ENCODE results near the gene C20orf96. TPM values are rescaled to one million over a fixed set of nuclear protein-coding genes. Genes with fewer than 3 reads are reported as not detected.
"Not testable (repeated sequence)": the region's sequence is repeated elsewhere in the genome, so short reads cannot be mapped to it uniquely, and the experiment has no call there.

The C20orf96 gene
- total RNA-seq, 2 experiments from 2014 or later = 9.6 to 11.7 TPM

DNA sequence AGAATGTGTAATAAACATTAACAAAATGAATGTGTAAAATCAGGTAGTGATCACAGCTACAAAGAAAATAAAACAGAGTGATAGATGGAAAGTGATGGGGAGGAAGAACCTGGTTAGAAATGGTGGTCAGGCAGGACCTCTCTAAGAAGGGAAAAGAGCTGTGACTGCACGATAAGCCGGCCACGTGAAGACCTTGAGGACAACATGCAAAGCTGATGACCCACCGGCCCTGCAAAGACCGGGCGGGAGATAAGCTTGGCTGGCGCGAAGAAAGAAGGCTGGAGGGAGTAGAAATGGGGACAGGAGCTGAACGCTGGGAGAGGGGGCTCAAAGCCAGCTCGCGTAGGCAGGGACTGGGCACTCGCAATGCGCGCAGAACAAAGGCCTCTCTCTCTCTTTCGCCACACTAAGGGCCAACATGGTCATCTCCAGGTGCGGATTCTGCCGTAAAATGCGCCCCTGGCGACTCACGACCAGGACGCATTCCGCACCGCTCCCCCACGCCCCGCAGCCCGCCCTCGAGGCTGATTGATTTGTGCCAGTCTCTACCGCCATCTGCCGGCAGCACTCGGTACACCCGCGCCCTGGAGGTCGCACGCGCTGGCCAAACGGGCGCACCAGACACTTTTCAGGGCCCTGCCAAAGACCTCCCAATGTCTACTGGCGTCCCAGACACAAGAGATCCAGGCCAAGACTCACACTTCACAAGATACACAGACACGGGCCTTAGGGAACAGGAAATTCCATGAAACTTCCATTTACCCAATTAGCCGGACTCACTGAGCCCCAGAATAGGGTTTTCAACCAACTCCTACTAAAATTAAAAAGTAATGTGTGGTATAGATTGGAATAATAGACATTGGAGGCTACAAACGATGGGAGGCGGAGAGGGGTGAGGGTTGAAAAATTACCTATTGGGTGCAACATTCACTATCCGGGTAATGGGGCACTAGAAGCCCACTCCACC is 23.7 kb downstream of the C20orf96 start:
- peak; percentile 88 for ATAC-seq (ENCODE audit: low read depth)
- H3K27ac Mint-ChIP-seq = peak overlapping the region; percentile 73
- H3K36me3 Mint-ChIP-seq = no peaks in the 10 kb centered on the region
- H3K4me1 Mint-ChIP-seq = peaks cover 10% of the 10 kb centered on the region
- H3K4me3 Mint-ChIP-seq = peak overlapping the region; percentile 84
- DNase-seq = peak; percentile 93
- no peaks in the 10 kb centered on the region for H3K9me3 Mint-ChIP-seq
- POLR2A ChIA-PET = interaction anchor here (0.6 kb wide), 1 partner anchor 21 kb away, joined by 3 read pairs; no protein-coding TSS in a partner anchor
- peaks cover 2% of the 10 kb centered on the region for H3K27me3 Mint-ChIP-seq

DNA sequence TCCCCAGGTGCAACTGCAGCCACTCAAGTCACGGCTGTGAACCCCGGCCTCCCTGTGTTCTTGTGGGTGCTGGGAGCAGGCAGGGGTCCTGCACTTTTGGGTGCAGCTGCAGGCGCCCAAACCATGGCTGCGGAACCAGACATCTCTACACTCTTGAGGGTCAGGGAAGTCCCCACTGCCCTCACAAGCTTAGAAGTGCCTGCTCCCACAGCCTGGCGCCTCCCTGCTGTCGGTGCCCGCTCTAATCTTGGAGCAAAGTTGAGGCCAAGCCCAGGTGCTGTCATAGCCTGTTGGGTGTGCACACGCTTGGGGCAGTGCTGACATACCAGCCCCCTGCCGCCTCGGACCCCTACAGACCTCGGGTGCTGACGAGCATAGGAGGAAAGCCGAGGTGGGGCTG is 26.8 kb downstream of the C20orf96 start:
- Mint-ChIP-seq H3K27ac (no peak overlapping the region), H3K36me3 (no peaks in the 10 kb centered on the region), H3K9me3 (no peaks in the 10 kb centered on the region), H3K4me1 (peaks cover 12% of the 10 kb centered on the region), H3K4me3 (no peak overlapping the region), H3K27me3 (peaks cover 12% of the 10 kb centered on the region)
- no peak for ATAC-seq (ENCODE audit: low read depth)
- POLR2A ChIA-PET = no interaction called here
- DNase-seq = no peak

- no peak overlapping the region for H3K27ac Mint-ChIP-seq
- H3K4me3 Mint-ChIP-seq = no peak overlapping the region
- H3K4me1 Mint-ChIP-seq = peaks cover 2% of the 10 kb centered on the region
- no peak for ATAC-seq (ENCODE audit: low read depth)
- POLR2A ChIA-PET = no interaction called here
- H3K36me3 Mint-ChIP-seq = no peaks in the 10 kb centered on the region
- no peaks in the 10 kb centered on the region for H3K9me3 Mint-ChIP-seq
- no peak for DNase-seq
- H3K27me3 Mint-ChIP-seq = peaks cover 19% of the 10 kb centered on the region
Measured at GRCh38 chr20:259981-260380, 30.6 kb downstream of the C20orf96 start.

GRCh38 chr20:258963-259362 is 31.6 kb downstream of the C20orf96 start:
- POLR2A ChIA-PET = interaction anchor here (1.1 kb wide), 1 partner anchor 21 kb away, joined by 3 read pairs; no protein-coding TSS in a partner anchor
- H3K4me1 Mint-ChIP-seq = peaks cover 2% of the 10 kb centered on the region
- H3K4me3 Mint-ChIP-seq = no peak overlapping the region
- H3K9me3 Mint-ChIP-seq = no peaks in the 10 kb centered on the region
- no peaks in the 10 kb centered on the region for H3K36me3 Mint-ChIP-seq
- ATAC-seq (ENCODE audit: low read depth) (peak; percentile 33), DNase-seq (no peak)
- no peak overlapping the region for H3K27ac Mint-ChIP-seq
- peaks cover 19% of the 10 kb centered on the region for H3K27me3 Mint-ChIP-seq

DNA sequence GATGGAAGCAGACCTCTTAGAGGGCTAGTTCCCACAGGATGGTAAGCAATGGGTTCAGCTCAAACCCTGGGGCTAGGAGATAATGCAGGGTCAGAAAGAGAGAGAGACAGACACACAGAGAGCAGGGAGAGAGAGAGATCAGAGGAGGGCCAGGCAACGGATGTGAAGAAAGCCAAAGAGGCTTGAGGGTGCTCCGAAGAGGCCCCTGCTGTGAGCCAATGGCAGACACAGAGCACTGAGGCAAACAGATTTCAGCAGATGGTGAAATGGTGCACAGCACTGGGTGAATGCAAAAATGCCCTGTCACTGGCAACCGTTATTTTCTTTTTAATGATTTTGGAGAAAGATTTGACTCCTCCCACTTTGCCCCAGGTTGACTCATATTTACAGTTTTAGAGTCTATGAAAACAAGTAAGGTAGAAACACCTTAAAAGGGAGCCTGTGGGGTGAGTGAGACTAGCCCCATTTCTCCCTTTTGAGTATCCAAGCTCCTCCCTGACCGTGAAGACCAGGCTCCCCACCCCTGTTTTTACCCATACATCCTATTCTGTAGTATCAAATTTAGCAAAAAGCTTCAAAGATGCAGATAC is 32.2 kb downstream of the C20orf96 start:
- Mint-ChIP-seq H3K27me3 (peaks cover 19% of the 10 kb centered on the region), H3K4me3 (no peak overlapping the region), H3K9me3 (no peaks in the 10 kb centered on the region), H3K27ac (no peak overlapping the region), H3K36me3 (no peaks in the 10 kb centered on the region), H3K4me1 (peaks cover 2% of the 10 kb centered on the region)
- POLR2A ChIA-PET = interaction anchor here (1.1 kb wide), 1 partner anchor 21 kb away, joined by 3 read pairs; no protein-coding TSS in a partner anchor
- no peak for ATAC-seq (ENCODE audit: low read depth)
- no peak for DNase-seq

DNA sequence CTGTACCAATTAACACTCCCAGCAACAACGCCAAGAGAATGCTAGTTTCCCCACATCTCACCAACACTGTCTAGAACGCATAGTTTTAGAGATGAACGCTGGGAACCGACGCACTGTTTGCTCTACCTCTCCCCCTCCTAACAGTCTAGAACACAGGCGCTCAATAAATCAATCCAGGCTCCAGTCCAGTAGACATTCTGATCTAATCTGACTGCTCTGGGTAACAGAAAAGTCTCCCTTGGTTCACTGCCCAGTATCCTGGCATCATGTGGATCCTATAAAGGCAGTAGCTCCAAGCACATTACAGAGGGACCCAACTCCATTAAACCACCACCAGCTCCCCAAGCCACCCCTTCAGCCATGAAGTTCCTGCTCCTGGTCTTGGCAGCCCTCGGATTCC is 33.1 kb downstream of the C20orf96 start, which contains the start of gene DEFB132:
Gene DEFB132, plus strand, starts transcription at position 306 of the 400 bp plus-strand sequence. Its CDS starts 55 bp downstream, at position 361.
- no peak for ATAC-seq (ENCODE audit: low read depth)
- no peak within 1 kb of the TSS for H3K27ac Mint-ChIP-seq

DNA sequence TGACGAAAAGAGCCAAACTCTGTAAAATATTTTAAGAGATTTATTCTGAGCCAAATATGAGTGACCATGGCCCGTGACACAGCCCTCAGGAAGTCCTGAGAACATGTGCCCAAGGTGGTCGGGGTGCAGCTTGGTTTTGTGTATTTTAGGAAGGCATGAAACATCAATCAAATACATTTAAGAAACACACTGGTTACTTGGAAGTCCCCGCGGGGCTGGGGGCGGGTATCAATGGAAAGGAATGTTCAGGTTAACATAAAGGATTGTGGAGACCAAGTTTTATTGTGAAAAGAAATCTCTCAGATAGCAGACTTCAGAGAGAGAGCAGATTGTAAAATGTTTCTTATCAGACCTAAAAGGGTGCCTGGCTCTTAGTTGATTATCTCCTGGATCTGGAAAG is 37.1 kb downstream of the C20orf96 start:
- not testable (repeated sequence) for H3K27me3 Mint-ChIP-seq

More for the DNA sequence above, 33.1 kb downstream of the C20orf96 start, which contains the start of gene DEFB132:
- Mint-ChIP-seq H3K36me3 (no peaks in the 10 kb centered on the region), H3K4me1 (peaks cover 2% of the 10 kb centered on the region), H3K27me3 (peaks cover 19% of the 10 kb centered on the region), H3K4me3 (no peak within 1 kb of the TSS), H3K9me3 (no peaks in the 10 kb centered on the region)
- POLR2A ChIA-PET = no interaction called here
- no peak for DNase-seq

GRCh38 chr20:252801-253200 is 37.7 kb downstream of the C20orf96 start:
- Mint-ChIP-seq H3K27ac (no peak overlapping the region), H3K36me3 (no peaks in the 10 kb centered on the region), H3K9me3 (no peaks in the 10 kb centered on the region), H3K4me1 (peaks cover 7% of the 10 kb centered on the region), H3K27me3 (peaks cover 7% of the 10 kb centered on the region), H3K4me3 (no peak overlapping the region)
- DNase-seq (no peak), ATAC-seq (ENCODE audit: low read depth) (no peak)
- POLR2A ChIA-PET = no interaction called here

More for the DNA sequence above, 37.1 kb downstream of the C20orf96 start:
- POLR2A ChIA-PET; H3K27ac Mint-ChIP-seq; H3K4me3 Mint-ChIP-seq; DNase-seq; H3K4me1 Mint-ChIP-seq; H3K36me3 Mint-ChIP-seq; H3K9me3 Mint-ChIP-seq; ATAC-seq (ENCODE audit: low read depth): not testable (repeated sequence)

DNA sequence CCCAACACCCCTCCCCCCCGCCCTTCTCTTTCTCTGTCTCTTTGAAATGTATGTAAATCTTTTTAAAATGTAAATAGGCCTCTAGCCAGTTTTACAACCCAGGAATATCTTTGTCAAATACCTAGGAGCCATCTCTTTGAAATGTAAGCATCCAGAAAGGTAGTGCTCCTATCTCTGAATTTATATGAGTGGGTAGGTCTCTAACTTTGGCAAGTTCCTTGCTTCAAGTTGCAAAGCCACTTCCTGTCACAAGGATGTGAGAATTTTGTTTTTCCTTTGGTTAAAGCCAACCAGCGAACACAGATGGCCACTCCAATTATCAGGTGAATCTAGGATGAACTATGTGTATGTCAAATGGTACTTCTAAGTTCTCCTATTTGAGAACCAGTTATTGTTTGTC is 39.2 kb downstream of the C20orf96 start:
- Mint-ChIP-seq H3K4me1 (peaks cover 7% of the 10 kb centered on the region), H3K27ac (no peak overlapping the region), H3K36me3 (no peaks in the 10 kb centered on the region), H3K4me3 (peak overlapping the region; percentile 39), H3K9me3 (peaks cover 4% of the 10 kb centered on the region), H3K27me3 (no peaks in the 10 kb centered on the region)
- no peak for DNase-seq
- no peak for ATAC-seq (ENCODE audit: low read depth)
- POLR2A ChIA-PET = no interaction called here

- Mint-ChIP-seq H3K4me3 (no peak overlapping the region), H3K4me1 (peaks cover 5% of the 10 kb centered on the region)
Measured at GRCh38 chr20:242905-243304, 47.6 kb downstream of the C20orf96 start.

DNA sequence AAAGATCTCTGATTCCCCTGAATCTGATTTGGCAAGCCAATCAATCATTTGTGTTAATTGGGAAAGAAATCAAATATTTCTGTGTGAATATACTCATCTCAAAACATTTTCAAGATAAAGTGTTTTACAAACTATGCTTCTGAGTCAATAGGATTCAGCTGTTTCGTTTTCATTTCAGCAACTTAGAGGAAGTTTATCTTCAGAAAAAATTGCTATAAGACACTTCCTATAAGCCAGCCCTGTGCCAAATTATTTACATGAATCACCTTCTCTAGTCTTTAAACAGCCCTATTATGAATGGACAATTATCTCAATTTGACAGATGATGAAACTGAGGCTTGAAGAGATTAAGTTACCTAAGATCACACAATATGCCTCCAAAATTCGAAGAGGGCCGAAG is 52.6 kb downstream of the C20orf96 start:
- H3K9me3 Mint-ChIP-seq = no peaks in the 10 kb centered on the region
- H3K4me3 Mint-ChIP-seq = peak overlapping the region; percentile 90
- POLR2A ChIA-PET = interaction anchor here (0.8 to 0.9 kb wide), 2 partner anchors 21 to 59 kb away, joined by 3 to 4 read pairs; partner anchors contain the start of gene ZCCHC3
- peaks cover 15% of the 10 kb centered on the region for H3K4me1 Mint-ChIP-seq
- ATAC-seq (ENCODE audit: low read depth) (peak; percentile 79), DNase-seq (no peak)
- peak overlapping the region; percentile 97 for H3K27ac Mint-ChIP-seq
- H3K36me3 Mint-ChIP-seq = no peaks in the 10 kb centered on the region
- H3K27me3 Mint-ChIP-seq = peaks cover 6% of the 10 kb centered on the region

More at GRCh38 chr20:242905-243304, 47.6 kb downstream of the C20orf96 start:
- DNase-seq = no peak
- POLR2A ChIA-PET = no interaction called here
- Mint-ChIP-seq H3K27me3 (peaks cover 10% of the 10 kb centered on the region), H3K9me3 (peaks cover 4% of the 10 kb centered on the region), H3K36me3 (no peaks in the 10 kb centered on the region), H3K27ac (no peak overlapping the region)
- no peak for ATAC-seq (ENCODE audit: low read depth)

GRCh38 chr20:237489-237888 is 53.1 kb downstream of the C20orf96 start:
- Mint-ChIP-seq H3K27me3 (peaks cover 1% of the 10 kb centered on the region), H3K36me3 (no peaks in the 10 kb centered on the region), H3K9me3 (no peaks in the 10 kb centered on the region), H3K4me1 (peaks cover 15% of the 10 kb centered on the region), H3K4me3 (peak overlapping the region; percentile 90), H3K27ac (peak overlapping the region; percentile 97)
- DNase-seq (no peak), ATAC-seq (ENCODE audit: low read depth) (peak; percentile 65)
- POLR2A ChIA-PET = interaction anchor here (0.7 to 0.9 kb wide), 3 partner anchors 10 to 60 kb away, joined by 3 to 4 read pairs (median 3); partner anchors contain the start of genes DEFB129 and ZCCHC3

DNA sequence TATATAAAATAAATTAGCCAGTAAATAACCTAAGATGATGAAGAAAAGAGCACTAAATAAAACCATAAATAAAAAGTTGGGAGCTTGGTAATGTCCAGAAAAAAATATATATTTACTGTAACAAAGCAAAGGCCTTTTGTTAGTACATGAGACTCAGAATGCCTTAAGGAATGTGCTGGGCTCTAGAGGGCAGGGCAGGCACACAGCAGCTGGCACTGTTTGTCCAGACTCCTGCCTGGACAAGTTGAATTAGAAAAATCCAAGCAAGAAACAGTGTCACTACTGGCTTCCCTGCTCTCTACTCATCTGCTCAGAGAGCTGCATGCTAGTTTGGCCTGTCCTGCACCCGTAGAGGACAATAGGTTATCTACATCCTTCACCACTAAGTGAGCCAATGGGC is 54.7 kb downstream of the C20orf96 start:
- peaks cover 15% of the 10 kb centered on the region for H3K4me1 Mint-ChIP-seq
- ATAC-seq (ENCODE audit: low read depth) (no peak), DNase-seq (no peak)
- no peaks in the 10 kb centered on the region for H3K27me3 Mint-ChIP-seq
- no peaks in the 10 kb centered on the region for H3K9me3 Mint-ChIP-seq
- POLR2A ChIA-PET = no interaction called here
- no peak overlapping the region for H3K4me3 Mint-ChIP-seq
- H3K27ac Mint-ChIP-seq = no peak overlapping the region
- no peaks in the 10 kb centered on the region for H3K36me3 Mint-ChIP-seq
